Measurements from ENCODE around the gene FAAP20. TPM values are rescaled to one million over a fixed set of nuclear protein-coding genes. Genes with fewer than 3 reads are reported as not detected.

FAAP20 gene
- total RNA-seq, 1 experiment from 2014 or later, result 112 TPM

DNA sequence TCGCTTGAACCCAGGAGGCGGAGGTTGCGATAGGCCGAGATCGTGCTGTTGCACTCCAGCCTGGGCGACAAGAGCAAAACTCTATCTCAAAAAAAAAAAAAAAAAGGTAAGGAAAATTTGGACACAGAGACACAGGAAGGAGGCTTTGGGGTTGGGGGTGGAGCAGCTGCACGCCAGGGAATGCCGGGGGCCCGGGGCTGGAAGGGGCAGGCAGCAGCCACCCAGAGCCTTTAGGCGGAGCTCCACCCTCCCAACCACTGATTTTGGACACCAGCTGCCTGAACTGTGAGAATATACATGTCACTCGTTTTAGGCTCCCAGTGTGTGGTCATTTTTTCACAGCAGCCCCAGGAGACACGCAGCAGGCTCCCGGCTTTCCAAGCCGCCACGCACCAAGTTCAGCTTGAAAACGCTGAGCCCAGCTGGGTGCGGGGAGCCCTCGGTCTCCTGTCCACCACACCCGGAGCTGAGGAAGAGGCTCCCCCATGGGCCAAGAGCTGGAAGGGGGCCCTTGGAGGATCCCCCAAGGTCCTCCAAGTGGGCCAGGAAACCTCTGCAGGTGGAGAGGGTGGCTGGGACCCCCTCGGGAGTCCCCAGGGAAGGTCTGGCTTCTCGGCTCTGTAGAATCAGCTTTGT, 5.9 kb upstream of the FAAP20 start:
- POLR2A ChIA-PET, result interaction anchor here (0.6 to 1.5 kb wide), 2 partner anchors 177 to 207 kb away, joined by 3 to 4 read pairs; no protein-coding TSS in a partner anchor
- BruUV-seq (replicated peaks), result no TSS peak
- H3K79me2 ChIP-seq (ENCODE audit: insufficient read depth, low read length), result no peaks in the 10 kb centered on the region
- no peaks in the 10 kb centered on the region for H3K27me3 ChIP-seq (ENCODE audit: insufficient read depth, low read length)
- ATAC-seq (no peak), DNase-seq (ENCODE audit: low read depth, low spot score) (no peak)
- no peaks in the 10 kb centered on the region for H3K9me3 ChIP-seq (ENCODE audit: control insufficient read depth in 1 of 2, insufficient read depth in 1 of 2, low read depth in 1 of 2, low read length in 2 of 2)
- H2AFZ ChIP-seq (ENCODE audit: low read depth, low read length, poor library complexity, severe bottlenecking), result no peak overlapping the region
- H3K27ac ChIP-seq (ENCODE audit: low read depth, low read length), result no peak overlapping the region
- CTCF ChIA-PET, result interaction anchor here (1.1 to 8.1 kb wide), 5 partner anchors 12 to 586 kb away, joined by 3 to 271 read pairs (median 5); partner anchors contain the start of genes MORN1 and RER1
- RAD21 ChIA-PET (ENCODE audit: low non-redundant PET in 1 of 2, low total read pairs in 2 of 2, uncharacterized antibody in 2 of 2, unreplicated experiment in 2 of 2), result interaction anchor here in 1 of 2 experiments (1.2 kb wide), 1 partner anchor 181 kb away, joined by 4 read pairs; no protein-coding TSS in a partner anchor
- intact Hi-C loops (cut with micrococcal nuclease), result no loop called here
- peak overlapping the region in 1 of 2 experiments; percentile 76; a peak in 1 of 4 replicates for H3K4me3 ChIP-seq (replicated peaks in 1 of 2; ENCODE audit: low read depth in 1 of 2, low read length in 2 of 2)
- H3K36me3 ChIP-seq (ENCODE audit: control insufficient read depth in 1 of 2, insufficient read depth in 2 of 2, low read length in 2 of 2), result no peaks in the 10 kb centered on the region
- H3K9me2 ChIP-seq (ENCODE audit: insufficient read depth), result no peaks in the 10 kb centered on the region
- H3K4me2 ChIP-seq (ENCODE audit: low read length), result peak overlapping the region; percentile 92; the same call in 1 of the 2 replicates
- peaks cover 17 to 25% of the 10 kb centered on the region in 2 experiments; a peak in 3 of 4 replicates for H3K4me1 ChIP-seq (ENCODE audit: control insufficient read depth in 1 of 2, insufficient read depth in 2 of 2, low read length in 2 of 2)
- TF ChIP-seq SP1 (IDR thresholded peaks at IDR 0.05; ENCODE audit: low read depth), result no peak
- TF ChIP-seq JUND (IDR thresholded peaks at IDR 0.05), result no peak
- TF ChIP-seq, protein P1, sequence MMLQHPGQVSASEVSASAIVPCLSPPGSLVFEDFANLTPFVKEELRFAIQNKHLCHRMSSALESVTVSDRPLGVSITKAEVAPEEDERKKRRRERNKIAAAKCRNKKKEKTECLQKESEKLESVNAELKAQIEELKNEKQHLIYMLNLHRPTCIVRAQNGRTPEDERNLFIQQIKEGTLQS (IDR thresholded peaks at IDR 0.05), result no peak
- no peak for TF ChIP-seq FOSL1 (IDR thresholded peaks at IDR 0.05; ENCODE audit: low read depth)
- TF ChIP-seq RAD21 (IDR thresholded peaks at IDR 0.05; ENCODE audit: low read depth), result no peak
- TF ChIP-seq EZH2 (IDR thresholded peaks at IDR 0.05), result no peak
- no peak for TF ChIP-seq ZBTB33 (IDR thresholded peaks at IDR 0.05; ENCODE audit: extremely low read depth, insufficient replicate concordance, low read length)
- TF ChIP-seq, protein P2, sequence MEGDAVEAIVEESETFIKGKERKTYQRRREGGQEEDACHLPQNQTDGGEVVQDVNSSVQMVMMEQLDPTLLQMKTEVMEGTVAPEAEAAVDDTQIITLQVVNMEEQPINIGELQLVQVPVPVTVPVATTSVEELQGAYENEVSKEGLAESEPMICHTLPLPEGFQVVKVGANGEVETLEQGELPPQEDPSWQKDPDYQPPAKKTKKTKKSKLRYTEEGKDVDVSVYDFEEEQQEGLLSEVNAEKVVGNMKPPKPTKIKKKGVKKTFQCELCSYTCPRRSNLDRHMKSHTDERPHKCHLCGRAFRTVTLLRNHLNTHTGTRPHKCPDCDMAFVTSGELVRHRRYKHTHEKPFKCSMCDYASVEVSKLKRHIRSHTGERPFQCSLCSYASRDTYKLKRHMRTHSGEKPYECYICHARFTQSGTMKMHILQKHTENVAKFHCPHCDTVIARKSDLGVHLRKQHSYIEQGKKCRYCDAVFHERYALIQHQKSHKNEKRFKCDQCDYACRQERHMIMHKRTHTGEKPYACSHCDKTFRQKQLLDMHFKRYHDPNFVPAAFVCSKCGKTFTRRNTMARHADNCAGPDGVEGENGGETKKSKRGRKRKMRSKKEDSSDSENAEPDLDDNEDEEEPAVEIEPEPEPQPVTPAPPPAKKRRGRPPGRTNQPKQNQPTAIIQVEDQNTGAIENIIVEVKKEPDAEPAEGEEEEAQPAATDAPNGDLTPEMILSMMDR (IDR thresholded peaks at IDR 0.05 in 2 of 3, conservative IDR thresholded peaks at IDR 0.05 in 1 of 3; ENCODE audit: borderline replicate concordance in 1 of 3, insufficient read depth in 1 of 3, low read depth in 2 of 3, low read length in 2 of 3), result no peak
- TF ChIP-seq POLR2AphosphoS5 (IDR thresholded peaks at IDR 0.05; ENCODE audit: low read depth, low read length), result no peak
- TF ChIP-seq ELF1 (IDR thresholded peaks at IDR 0.05; ENCODE audit: borderline replicate concordance, low read depth), result no peak
- no peak for TF ChIP-seq ZFX (IDR thresholded peaks at IDR 0.05)
- TF ChIP-seq TCF7L2 (IDR thresholded peaks at IDR 0.05; ENCODE audit: borderline replicate concordance, extremely low read depth, insufficient read depth, insufficient read length), result no peak
- H4K20me1 ChIP-seq (ENCODE audit: insufficient read depth), result no peaks in the 10 kb centered on the region
- H3K9ac ChIP-seq (ENCODE audit: low read length), result no peak overlapping the region
